GM12874 (cell line): ENCODE results near the gene LIFR.

ENCODE experiments used
- CTCF ChIP-seq: IDR thresholded peaks from 2 replicates; pipeline ENCODE4 v1.5.1; 2011; ENCODE audit warnings: low read depth, mild to moderate bottlenecking, control low read depth, low read length, moderate library complexity; ENCODE audit not compliant: insufficient read depth

The LIFR gene

GRCh38 chr5:38535248-38535750 is 21.1 kb downstream of the LIFR start:
- no peak for TF ChIP-seq CTCF

GRCh38 chr5:38534156-38534453 is 22.3 kb downstream of the LIFR start:
- TF ChIP-seq CTCF = no peak

- no peak for TF ChIP-seq CTCF
Measured at GRCh38 chr5:38533286-38534155, 22.9 kb downstream of the LIFR start.

GRCh38 chr5:38532165-38532669 is 24.2 kb downstream of the LIFR start:
- TF ChIP-seq CTCF = no peak

GRCh38 chr5:38531518-38531917 is 24.9 kb downstream of the LIFR start:
- TF ChIP-seq CTCF = no peak

- TF ChIP-seq CTCF = no peak
Measured at GRCh38 chr5:38529955-38530646, 26.3 kb downstream of the LIFR start.

- no peak for TF ChIP-seq CTCF
Measured at GRCh38 chr5:38528162-38528703, 28.2 kb downstream of the LIFR start.
